Neural cell (in vitro differentiated cells): ENCODE measurements around the gene ATP11C. TPM values are rescaled to one million over a fixed set of nuclear protein-coding genes. Genes with fewer than 3 reads are reported as not detected.

ENCODE experiments used
- H2AFZ ChIP-seq: fragments of 200-600, 300-800 bp; sonication (generic), shearing (Covaris generic); 2 replicates; pipeline ENCODE4 v1.6.0; 2014; ENCODE audit warnings: low read depth, mild to moderate bottlenecking, antibody characterized with exemption, low read length, moderate library complexity
- H3F3A ChIP-seq: fragments of 200-600 bp; shearing (Covaris generic); 2 replicates; pipeline ENCODE4 v1.6.1; 2016; ENCODE audit warnings: mild to moderate bottlenecking, moderate library complexity, mixed read lengths, antibody characterized with exemption, low read length; ENCODE audit not compliant: insufficient read depth, poor library complexity, severe bottlenecking
- H3K27ac ChIP-seq: fragments of 200-600, 300-800 bp; sonication (generic), shearing (Covaris generic); 2 replicates; pipeline ENCODE4 v1.5.1; 2014; ENCODE audit warnings: mild to moderate bottlenecking, low read length, moderate library complexity
- H3K27me3 ChIP-seq: fragments of 300-800, 200-600 bp; sonication (generic), shearing (Covaris generic); 2 replicates; pipeline ENCODE4 v1.6.0; 2014; ENCODE audit warnings: mild to moderate bottlenecking, low read depth, low read length, moderate library complexity; ENCODE audit not compliant: insufficient read depth
- H3K36me3 ChIP-seq: fragments of 300-800, 200-600 bp; sonication (generic), shearing (Covaris generic); 2 replicates; pipeline ENCODE4 v1.5.1; 2014; ENCODE audit warnings: mild to moderate bottlenecking, antibody characterized with exemption, low read length, moderate library complexity; ENCODE audit not compliant: insufficient read depth
- H3K4me2 ChIP-seq: fragments of 300-800, 200-600 bp; sonication (generic), shearing (Covaris generic); 2 replicates; pipeline ENCODE4 v1.6.0; 2014; ENCODE audit warnings: mild to moderate bottlenecking, low read length
- H3K4me3 ChIP-seq: fragments of 300-800, 200-600 bp; sonication (generic), shearing (Covaris generic); 2 replicates; pipeline ENCODE4 v1.5.1; 2014; ENCODE audit warnings: mild to moderate bottlenecking, low read length, moderate library complexity
- H3K79me2 ChIP-seq: fragments of 200-600 bp; shearing (Covaris generic); replicated peaks from 2 replicates; pipeline ENCODE4 v1.6.0; 2014; ENCODE audit warnings: mild to moderate bottlenecking, low read length, moderate library complexity; ENCODE audit not compliant: insufficient read depth
- H3K9ac ChIP-seq: fragments of 300-800, 200-600 bp; sonication (generic), shearing (Covaris generic); 2 replicates; pipeline ENCODE4 v1.6.1; 2016; ENCODE audit warnings: mild to moderate bottlenecking, low read length, mixed read lengths
- H3K9me2 ChIP-seq: fragments of 200-600 bp; shearing (Covaris generic); 2 replicates; pipeline ENCODE4 v1.6.1; 2016; ENCODE audit warnings: mild to moderate bottlenecking, low read length, mixed read lengths; ENCODE audit not compliant: insufficient read depth
- H3K9me3 ChIP-seq: fragments of 200-600, 300-800 bp; sonication (generic), shearing (Covaris generic); 2 replicates; pipeline ENCODE4 v1.6.1; 2016; ENCODE audit warnings: mild to moderate bottlenecking, mixed run types, low read length, moderate library complexity, mixed read lengths
- H4K20me1 ChIP-seq: fragments of 200-600 bp; shearing (Covaris generic); 2 replicates; pipeline ENCODE4 v1.6.1; 2016; ENCODE audit warnings: mild to moderate bottlenecking, mixed run types; ENCODE audit not compliant: insufficient read depth
- CTCF ChIP-seq: fragments of 450-650 bp; IDR thresholded peaks from 2 replicates; pipeline ENCODE4 v1.5.1; 2014; ENCODE audit warnings: antibody characterized with exemption, mild to moderate bottlenecking, moderate library complexity; ENCODE audit not compliant: poor library complexity, severe bottlenecking
- EP300 ChIP-seq: fragments of 450-650 bp; conservative IDR thresholded peaks from 2 replicates; pipeline ENCODE4 v1.6.1; 2014; ENCODE audit warnings: antibody characterized with exemption, mild to moderate bottlenecking, moderate library complexity; ENCODE audit not compliant: poor library complexity, severe bottlenecking
- EZH2 ChIP-seq: fragments of 200-600, 300-800 bp; shearing (Covaris generic), sonication (generic); IDR thresholded peaks from 2 replicates; pipeline ENCODE4 v1.6.1; 2014; ENCODE audit warnings: antibody characterized with exemption, low read length, borderline replicate concordance, mild to moderate bottlenecking; ENCODE audit not compliant: insufficient read depth, poor library complexity, severe bottlenecking
- MXI1 ChIP-seq: fragments of 450-650 bp; conservative IDR thresholded peaks from 2 replicates; pipeline ENCODE4 v1.6.1; 2014; ENCODE audit warnings: antibody characterized with exemption, mild to moderate bottlenecking; ENCODE audit not compliant: poor library complexity, severe bottlenecking
- POLR2AphosphoS5 ChIP-seq: IDR thresholded peaks from 2 replicates; pipeline ENCODE4 v1.6.1; 2012
- RAD21 ChIP-seq: fragments of 450-650 bp; conservative IDR thresholded peaks from 2 replicates; pipeline ENCODE4 v1.6.1; 2014; ENCODE audit warnings: antibody characterized with exemption, mild to moderate bottlenecking, moderate library complexity
- REST ChIP-seq: IDR thresholded peaks from 2 replicates; pipeline ENCODE4 v1.6.1; 2012; ENCODE audit warnings: borderline replicate concordance
- SMC3 ChIP-seq: fragments of 450-650 bp; conservative IDR thresholded peaks from 2 replicates; pipeline ENCODE4 v1.6.1; 2014; ENCODE audit warnings: antibody characterized with exemption, mild to moderate bottlenecking, moderate library complexity; ENCODE audit not compliant: poor library complexity
- TAF1 ChIP-seq: IDR thresholded peaks from 2 replicates; pipeline ENCODE4 v1.6.1; 2012; ENCODE audit warnings: low read depth
- polyA plus RNA-seq: library from polyadenylated mRNA; depleted of rRNA; stranded (reverse); fragments of >200 nt; gene quantifications from 2 replicates; pipeline ENCODE4 v1.2.3, GENCODE V29; 2014

The ATP11C gene
- polyA plus RNA-seq, 1 donor from 2014 or later: 111 TPM

- H2AFZ ChIP-seq: no peak overlapping the region
Observed at GRCh38 chrX:139972629-139973624, 40.1 kb upstream of the ATP11C start.

More at GRCh38 chrX:139972629-139973624, 40.1 kb upstream of the ATP11C start:
- H3K4me3 ChIP-seq: no peak overlapping the region
- no peaks in the 10 kb centered on the region for H4K20me1 ChIP-seq
- H3K79me2 ChIP-seq: no peaks in the 10 kb centered on the region
- H3K27me3 ChIP-seq: no peaks in the 10 kb centered on the region
- H3K9me3 ChIP-seq: no peaks in the 10 kb centered on the region
- TF ChIP-seq EP300 (no peak), SMC3 (no peak), REST (no peak), TAF1 (no peak), EZH2 (no peak), CTCF (no peak), RAD21 (no peak), MXI1 (no peak), POLR2AphosphoS5 (no peak)
- no peak overlapping the region for H3K27ac ChIP-seq
- H3F3A ChIP-seq: no peaks in the 10 kb centered on the region
- H3K4me2 ChIP-seq: no peak overlapping the region
- no peaks in the 10 kb centered on the region for H3K9me2 ChIP-seq
- H3K36me3 ChIP-seq: no peaks in the 10 kb centered on the region
- no peak overlapping the region for H3K9ac ChIP-seq
